Measurements from ENCODE around the gene SMIM22. TPM values are rescaled to one million over a fixed set of nuclear protein-coding genes. Genes with fewer than 3 reads are reported as not detected.

SMIM22 gene
- total RNA-seq, 4 donors from 2014 or later: not detected

GRCh38 chr16:4833584-4833983 is 38.4 kb downstream of the SMIM22 start:
- H3K9me3 ChIP-seq: no peaks in the 10 kb centered on the region
- H3K4me1 ChIP-seq: peaks cover 37 to 46% of the 10 kb centered on the region in 2 donors
- H3K36me3 ChIP-seq: peaks cover 5 to 64% of the 10 kb centered on the region in 2 donors
- DNase-seq: no peak
- no peak overlapping the region for H3K27ac ChIP-seq
- in situ Hi-C loops (cut with MboI; ENCODE audit: low sequenced_read_pairs in 4 of 4): no loop called here
- intact Hi-C loops (cut with DNase I; ENCODE audit: low total_unique reads): no loop called here
- no peaks in the 10 kb centered on the region for H3K27me3 ChIP-seq
- TF ChIP-seq POLR2A (IDR thresholded peaks at IDR 0.05) (no peak), CTCF (IDR thresholded peaks at IDR 0.05 in 4 of 5, conservative IDR thresholded peaks at IDR 0.05 in 1 of 5) (no peak)
- no peak overlapping the region for H3K4me3 ChIP-seq
- ATAC-seq: no peak

GRCh38 chr16:4836727-4837126 is 41.6 kb downstream of the SMIM22 start:
- no peak for ATAC-seq

GRCh38 chr16:4837733-4838501 is 42.7 kb downstream of the SMIM22 start:
- in situ Hi-C loops (cut with MboI; ENCODE audit: low sequenced_read_pairs in 4 of 4): no loop called here
- H3K9me3 ChIP-seq: no peaks in the 10 kb centered on the region

More at GRCh38 chr16:4836727-4837126, 41.6 kb downstream of the SMIM22 start:
- no peaks in the 10 kb centered on the region for H3K9me3 ChIP-seq
- peaks cover 23 to 26% of the 10 kb centered on the region in 2 donors for H3K4me1 ChIP-seq
- no peak for DNase-seq
- no peaks in the 10 kb centered on the region for H3K27me3 ChIP-seq
- peaks cover 4 to 68% of the 10 kb centered on the region in 2 donors for H3K36me3 ChIP-seq
- no peak overlapping the region for H3K4me3 ChIP-seq
- intact Hi-C loops (cut with DNase I; ENCODE audit: low total_unique reads): no loop called here
- in situ Hi-C loops (cut with MboI; ENCODE audit: low sequenced_read_pairs in 4 of 4): no loop called here
- TF ChIP-seq POLR2A (IDR thresholded peaks at IDR 0.05) (no peak), CTCF (IDR thresholded peaks at IDR 0.05 in 4 of 5, conservative IDR thresholded peaks at IDR 0.05 in 1 of 5) (no peak)
- peak overlapping the region in 1 of 4 donors; percentile 3 for H3K27ac ChIP-seq

GRCh38 chr16:4839942-4840341 is 44.8 kb downstream of the SMIM22 start:
- Histone ChIP-seq H3K27ac (peak overlapping the region in 2 of 4 donors; percentile 48 to 73), H3K4me3 (no peak overlapping the region), H3K27me3 (no peaks in the 10 kb centered on the region), H3K4me1 (peaks cover 17 to 24% of the 10 kb centered on the region in 2 donors), H3K36me3 (peaks cover 0 to 87% of the 10 kb centered on the region in 2 donors), H3K9me3 (no peaks in the 10 kb centered on the region)
- ATAC-seq: no peak
- TF ChIP-seq CTCF (IDR thresholded peaks at IDR 0.05 in 4 of 5, conservative IDR thresholded peaks at IDR 0.05 in 1 of 5) (no peak), POLR2A (IDR thresholded peaks at IDR 0.05) (no peak)
- intact Hi-C loops (cut with DNase I; ENCODE audit: low total_unique reads) (loop anchor here (10.0 kb wide), 1 partner anchor 255 kb away; the partner anchor contains the start of gene EEF2KMT), in situ Hi-C loops (cut with MboI; ENCODE audit: low sequenced_read_pairs in 4 of 4) (loop anchor here in 1 of 4 donors (10.0 kb wide), 1 partner anchor 115 kb away; the partner anchor contains the start of gene SEC14L5)
- no peak for DNase-seq

More at GRCh38 chr16:4837733-4838501, 42.7 kb downstream of the SMIM22 start:
- TF ChIP-seq POLR2A (IDR thresholded peaks at IDR 0.05) (no peak), CTCF (IDR thresholded peaks at IDR 0.05 in 4 of 5, conservative IDR thresholded peaks at IDR 0.05 in 1 of 5) (no peak)
- ATAC-seq (no peak), DNase-seq (no peak)
- Histone ChIP-seq H3K27me3 (no peaks in the 10 kb centered on the region), H3K27ac (no peak overlapping the region), H3K4me1 (peaks cover 23 to 26% of the 10 kb centered on the region in 2 donors), H3K4me3 (no peak overlapping the region), H3K36me3 (peaks cover 0 to 68% of the 10 kb centered on the region in 2 donors)
- intact Hi-C loops (cut with DNase I; ENCODE audit: low total_unique reads): no loop called here

Measured in gastrocnemius medialis (tissue), 4 donors.